ENCODE results near the gene CELSR1. TPM values are rescaled to one million over a fixed set of nuclear protein-coding genes. Genes with fewer than 3 reads are reported as not detected.

The CELSR1 gene
- total and polyA plus RNA-seq, 2 of the 13 experiments (the other 11 are each of a cell fraction or from before 2014, with no cell fraction given) = 0.78 to 1.8 TPM

DNA sequence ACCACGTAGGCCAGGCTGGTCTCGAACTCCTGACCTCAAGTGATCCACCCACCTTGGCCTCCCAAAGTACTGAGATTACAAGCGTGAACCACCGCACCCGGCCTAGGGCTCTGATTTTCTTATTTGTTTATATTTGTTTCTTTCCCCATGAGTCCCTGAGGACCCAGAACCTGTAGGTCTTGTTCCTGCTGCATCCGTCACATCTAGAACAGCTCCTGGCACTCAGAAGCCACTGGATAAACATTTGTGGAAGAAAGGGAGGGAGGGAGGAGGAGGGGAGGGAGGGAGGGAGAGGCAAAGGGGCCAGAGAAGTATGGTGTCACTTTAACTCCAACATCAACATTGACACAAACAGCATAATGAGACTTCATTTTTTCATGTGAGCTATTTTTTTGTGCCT, 67.7 kb downstream of the CELSR1 start (continued):
- TF ChIP-seq, protein P1, sequence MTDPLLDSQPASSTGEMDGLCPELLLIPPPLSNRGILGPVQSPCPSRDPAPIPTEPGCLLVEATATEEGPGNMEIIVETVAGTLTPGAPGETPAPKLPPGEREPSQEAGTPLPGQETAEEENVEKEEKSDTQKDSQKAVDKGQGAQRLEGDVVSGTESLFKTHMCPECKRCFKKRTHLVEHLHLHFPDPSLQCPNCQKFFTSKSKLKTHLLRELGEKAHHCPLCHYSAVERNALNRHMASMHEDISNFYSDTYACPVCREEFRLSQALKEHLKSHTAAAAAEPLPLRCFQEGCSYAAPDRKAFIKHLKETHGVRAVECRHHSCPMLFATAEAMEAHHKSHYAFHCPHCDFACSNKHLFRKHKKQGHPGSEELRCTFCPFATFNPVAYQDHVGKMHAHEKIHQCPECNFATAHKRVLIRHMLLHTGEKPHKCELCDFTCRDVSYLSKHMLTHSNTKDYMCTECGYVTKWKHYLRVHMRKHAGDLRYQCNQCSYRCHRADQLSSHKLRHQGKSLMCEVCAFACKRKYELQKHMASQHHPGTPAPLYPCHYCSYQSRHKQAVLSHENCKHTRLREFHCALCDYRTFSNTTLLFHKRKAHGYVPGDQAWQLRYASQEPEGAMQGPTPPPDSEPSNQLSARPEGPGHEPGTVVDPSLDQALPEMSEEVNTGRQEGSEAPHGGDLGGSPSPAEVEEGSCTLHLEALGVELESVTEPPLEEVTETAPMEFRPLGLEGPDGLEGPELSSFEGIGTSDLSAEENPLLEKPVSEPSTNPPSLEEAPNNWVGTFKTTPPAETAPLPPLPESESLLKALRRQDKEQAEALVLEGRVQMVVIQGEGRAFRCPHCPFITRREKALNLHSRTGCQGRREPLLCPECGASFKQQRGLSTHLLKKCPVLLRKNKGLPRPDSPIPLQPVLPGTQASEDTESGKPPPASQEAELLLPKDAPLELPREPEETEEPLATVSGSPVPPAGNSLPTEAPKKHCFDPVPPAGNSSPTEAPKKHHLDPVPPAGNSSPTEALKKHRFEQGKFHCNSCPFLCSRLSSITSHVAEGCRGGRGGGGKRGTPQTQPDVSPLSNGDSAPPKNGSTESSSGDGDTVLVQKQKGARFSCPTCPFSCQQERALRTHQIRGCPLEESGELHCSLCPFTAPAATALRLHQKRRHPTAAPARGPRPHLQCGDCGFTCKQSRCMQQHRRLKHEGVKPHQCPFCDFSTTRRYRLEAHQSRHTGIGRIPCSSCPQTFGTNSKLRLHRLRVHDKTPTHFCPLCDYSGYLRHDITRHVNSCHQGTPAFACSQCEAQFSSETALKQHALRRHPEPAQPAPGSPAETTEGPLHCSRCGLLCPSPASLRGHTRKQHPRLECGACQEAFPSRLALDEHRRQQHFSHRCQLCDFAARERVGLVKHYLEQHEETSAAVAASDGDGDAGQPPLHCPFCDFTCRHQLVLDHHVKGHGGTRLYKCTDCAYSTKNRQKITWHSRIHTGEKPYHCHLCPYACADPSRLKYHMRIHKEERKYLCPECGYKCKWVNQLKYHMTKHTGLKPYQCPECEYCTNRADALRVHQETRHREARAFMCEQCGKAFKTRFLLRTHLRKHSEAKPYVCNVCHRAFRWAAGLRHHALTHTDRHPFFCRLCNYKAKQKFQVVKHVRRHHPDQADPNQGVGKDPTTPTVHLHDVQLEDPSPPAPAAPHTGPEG (CRISPR knock-in tag; IDR thresholded peaks at IDR 0.05) = no peak
- no peak for TF ChIP-seq ZNF101 (CRISPR knock-in tag; IDR thresholded peaks at IDR 0.05; ENCODE audit: borderline replicate concordance, low read depth)

DNA sequence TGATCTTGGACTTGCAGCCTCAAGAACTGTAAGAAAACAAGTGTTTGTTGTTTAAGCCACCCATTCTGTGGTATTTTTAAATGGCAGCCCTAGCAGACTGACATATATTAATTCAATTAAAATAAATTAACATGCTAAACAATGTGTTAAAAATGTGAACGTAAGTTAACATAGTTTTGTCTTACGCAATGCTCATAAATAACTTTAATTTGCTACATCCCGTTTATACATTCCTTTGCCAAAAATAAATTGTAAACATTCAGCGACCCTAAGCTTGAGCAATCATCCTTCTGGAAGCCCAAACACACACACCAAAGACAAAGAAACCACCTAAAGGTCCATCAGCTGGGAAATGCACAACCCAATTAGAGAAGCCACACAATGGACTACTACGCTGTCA, 70.4 kb downstream of the CELSR1 start:
- H3K9me3 ChIP-seq (ENCODE audit: low read length) = no peaks in the 10 kb centered on the region
- H3K36me3 ChIP-seq (replicated peaks in 1 of 2; ENCODE audit: control insufficient read depth in 1 of 2, insufficient read depth in 2 of 2, low read length in 2 of 2) = no peaks in the 10 kb centered on the region
- ATAC-seq (no peak), DNase-seq (ENCODE audit: low spot score) (no peak), FAIRE-seq (no peak)
- POLR2A ChIA-PET = no interaction called here
- no peak overlapping the region for H3K4me2 ChIP-seq (ENCODE audit: low read depth, low read length)
- no peak overlapping the region for H3K4me3 ChIP-seq (replicated peaks in 1 of 3; ENCODE audit: insufficient read depth in 1 of 3, low read depth in 2 of 3, low read length in 3 of 3)
- peaks cover 3 to 22% of the 10 kb centered on the region in 2 experiments; a peak in 4 of 5 replicates for H3K27me3 ChIP-seq (ENCODE audit: control insufficient read depth in 1 of 2, insufficient read depth in 2 of 2, low read length in 2 of 2)
- WGBS (ENCODE audit: low lambda C conversion rate) = 46% methylated on average over 5 of the region's 5 CpGs
- intact Hi-C loops (cut with micrococcal nuclease; ENCODE audit: unreplicated experiment) = no loop called here
- H3K79me2 ChIP-seq (ENCODE audit: insufficient read depth, low read length) = no peaks in the 10 kb centered on the region
- in situ Hi-C loops (cut with HindIII; ENCODE audit: extremely low pct_ligation_motif_present, low pct_unique_long_range_greater_than_20kb) = no loop called here
- no peak overlapping the region for H3K9ac ChIP-seq (ENCODE audit: insufficient read depth, low read depth, low read length)
- 0 out of 2 replicates have a peak, but pooled peaks cover 2% of the 10 kb centered on the region for H4K20me1 ChIP-seq (ENCODE audit: insufficient read depth, low read length)
- BruUV-seq (replicated peaks) = no TSS peak
- H3K27ac ChIP-seq (ENCODE audit: extremely low read length, insufficient read depth, low read length) = no peak overlapping the region
- H2AFZ ChIP-seq (ENCODE audit: low read length) = no peak overlapping the region
- CTCF ChIA-PET (ENCODE audit: low intra/inter-chr PET ratio, low total read pairs) = no interaction called here
- H3K4me1 ChIP-seq (ENCODE audit: insufficient read depth, low read length) = peaks cover 7% of the 10 kb centered on the region; the same call in 1 of the 2 replicates
- no peak for TF ChIP-seq ZNF326 (CRISPR knock-in tag; IDR thresholded peaks at IDR 0.05; ENCODE audit: borderline replicate concordance)
- no peak for TF ChIP-seq ZNF766 (CRISPR knock-in tag; IDR thresholded peaks at IDR 0.05; ENCODE audit: borderline replicate concordance)
- TF ChIP-seq ATF7 (IDR thresholded peaks at IDR 0.05) = no peak
- TF ChIP-seq ATF7 (CRISPR knock-in tag; IDR thresholded peaks at IDR 0.05) = no peak
- no peak for TF ChIP-seq NFRKB (IDR thresholded peaks at IDR 0.05)
- TF ChIP-seq ZNF160 (CRISPR knock-in tag; IDR thresholded peaks at IDR 0.05) = no peak
- no peak for TF ChIP-seq ZBTB7A (CRISPR knock-in tag; IDR thresholded peaks at IDR 0.05)
- TF ChIP-seq ZC3H4 (CRISPR knock-in tag; IDR thresholded peaks at IDR 0.05; ENCODE audit: borderline replicate concordance) = no peak
- TF ChIP-seq MED1 (CRISPR knock-in tag; IDR thresholded peaks at IDR 0.05) = no peak
- TF ChIP-seq, protein P2, sequence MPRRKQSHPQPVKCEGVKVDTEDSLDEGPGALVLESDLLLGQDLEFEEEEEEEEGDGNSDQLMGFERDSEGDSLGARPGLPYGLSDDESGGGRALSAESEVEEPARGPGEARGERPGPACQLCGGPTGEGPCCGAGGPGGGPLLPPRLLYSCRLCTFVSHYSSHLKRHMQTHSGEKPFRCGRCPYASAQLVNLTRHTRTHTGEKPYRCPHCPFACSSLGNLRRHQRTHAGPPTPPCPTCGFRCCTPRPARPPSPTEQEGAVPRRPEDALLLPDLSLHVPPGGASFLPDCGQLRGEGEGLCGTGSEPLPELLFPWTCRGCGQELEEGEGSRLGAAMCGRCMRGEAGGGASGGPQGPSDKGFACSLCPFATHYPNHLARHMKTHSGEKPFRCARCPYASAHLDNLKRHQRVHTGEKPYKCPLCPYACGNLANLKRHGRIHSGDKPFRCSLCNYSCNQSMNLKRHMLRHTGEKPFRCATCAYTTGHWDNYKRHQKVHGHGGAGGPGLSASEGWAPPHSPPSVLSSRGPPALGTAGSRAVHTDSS (CRISPR knock-in tag; conservative IDR thresholded peaks at IDR 0.05) = no peak
- no peak for TF ChIP-seq HOXA3 (CRISPR knock-in tag; IDR thresholded peaks at IDR 0.05)
